ENCODE results near the gene STYX.

DNA sequence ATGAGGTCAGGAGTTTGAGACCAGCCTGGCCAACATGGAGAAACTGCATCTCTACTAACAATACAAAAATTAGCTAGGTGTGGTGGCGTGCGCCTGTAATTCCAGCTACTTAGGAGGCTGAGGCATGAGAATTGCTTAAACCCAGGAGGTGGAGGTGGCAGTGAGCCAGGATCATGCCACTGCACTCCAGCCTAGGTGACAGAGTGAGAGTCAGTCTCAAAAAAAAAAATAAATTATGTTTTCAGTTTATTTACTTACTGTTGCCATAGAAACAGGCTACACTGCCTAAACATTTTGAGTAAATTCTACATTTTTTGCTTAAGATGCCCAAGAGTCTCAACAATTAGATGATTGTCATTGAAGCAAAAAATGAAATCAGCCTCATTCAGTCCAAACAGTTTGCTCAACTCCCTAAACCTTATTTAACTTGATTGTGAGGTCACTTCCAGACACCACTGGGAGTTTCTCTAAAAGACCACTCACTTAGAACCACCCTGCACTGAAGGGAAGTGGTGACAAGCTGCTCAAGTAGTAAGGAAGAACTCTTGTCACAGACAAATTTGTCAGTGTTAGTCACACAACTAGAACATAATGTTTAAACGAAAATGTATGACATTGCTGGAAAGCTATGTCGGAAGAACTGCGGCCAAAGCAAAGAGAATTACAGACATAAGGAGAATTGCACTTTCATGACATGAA is 71.2 kb downstream of the STYX start:
- TF ChIP-seq, protein P1, sequence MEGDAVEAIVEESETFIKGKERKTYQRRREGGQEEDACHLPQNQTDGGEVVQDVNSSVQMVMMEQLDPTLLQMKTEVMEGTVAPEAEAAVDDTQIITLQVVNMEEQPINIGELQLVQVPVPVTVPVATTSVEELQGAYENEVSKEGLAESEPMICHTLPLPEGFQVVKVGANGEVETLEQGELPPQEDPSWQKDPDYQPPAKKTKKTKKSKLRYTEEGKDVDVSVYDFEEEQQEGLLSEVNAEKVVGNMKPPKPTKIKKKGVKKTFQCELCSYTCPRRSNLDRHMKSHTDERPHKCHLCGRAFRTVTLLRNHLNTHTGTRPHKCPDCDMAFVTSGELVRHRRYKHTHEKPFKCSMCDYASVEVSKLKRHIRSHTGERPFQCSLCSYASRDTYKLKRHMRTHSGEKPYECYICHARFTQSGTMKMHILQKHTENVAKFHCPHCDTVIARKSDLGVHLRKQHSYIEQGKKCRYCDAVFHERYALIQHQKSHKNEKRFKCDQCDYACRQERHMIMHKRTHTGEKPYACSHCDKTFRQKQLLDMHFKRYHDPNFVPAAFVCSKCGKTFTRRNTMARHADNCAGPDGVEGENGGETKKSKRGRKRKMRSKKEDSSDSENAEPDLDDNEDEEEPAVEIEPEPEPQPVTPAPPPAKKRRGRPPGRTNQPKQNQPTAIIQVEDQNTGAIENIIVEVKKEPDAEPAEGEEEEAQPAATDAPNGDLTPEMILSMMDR (IDR thresholded peaks at IDR 0.05), result no peak
- TF ChIP-seq EP300 (IDR thresholded peaks at IDR 0.05) (no peak), POLR2A (IDR thresholded peaks at IDR 0.05) (no peak), POLR2AphosphoS5 (IDR thresholded peaks at IDR 0.05) (peak; percentile 78)
